Cerebellar nuclear complex (tissue), 1 donor: Measurements from ENCODE around the gene ABCA4.

Experiments used
- DNase-seq, 2 experiments: peaks; one replicate each; lab custom pipeline; 2025; lab: John Stamatoyannopoulos, UW

Gene ABCA4

DNA sequence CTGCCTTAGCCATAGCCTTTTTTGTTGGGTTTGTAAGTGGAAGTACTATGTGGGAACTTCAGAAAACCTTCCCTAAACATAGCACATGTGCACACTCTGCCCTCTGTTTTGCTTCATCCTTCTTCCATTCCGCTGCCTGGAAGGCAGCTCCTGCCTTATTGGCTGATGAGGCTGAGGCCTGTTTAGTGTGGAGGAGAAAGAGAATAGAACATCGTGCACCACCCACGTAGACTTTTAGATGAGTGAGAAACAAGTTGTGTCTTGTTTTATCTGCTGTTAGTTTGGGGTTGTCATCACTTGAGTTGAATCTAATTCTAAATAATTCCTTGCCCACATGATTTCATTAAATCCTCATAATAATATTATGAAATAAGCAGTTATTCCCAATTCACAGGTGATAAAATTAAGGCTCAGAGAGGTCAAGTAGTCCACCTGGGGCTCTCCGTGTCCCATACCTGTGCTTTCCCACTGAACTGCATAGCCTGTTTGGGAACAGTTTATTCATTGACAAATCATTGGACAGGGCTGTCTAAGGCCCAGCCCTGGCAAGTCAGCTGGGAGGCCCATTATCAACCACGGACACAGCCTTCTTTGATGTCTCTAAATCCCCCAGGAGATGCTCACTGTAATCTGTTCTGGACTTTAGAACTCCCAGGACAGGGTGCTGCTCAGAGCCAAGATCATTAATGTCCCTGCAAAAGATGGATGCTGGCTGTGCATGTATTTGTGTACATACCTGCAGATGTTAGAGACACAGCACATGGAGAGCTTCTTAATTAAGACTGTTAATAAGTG, 93.0 kb downstream of the ABCA4 start:
- no peak for DNase-seq

- no peak for DNase-seq
Measured at GRCh38 chr1:94026619-94027380, 94.1 kb downstream of the ABCA4 start.

DNA sequence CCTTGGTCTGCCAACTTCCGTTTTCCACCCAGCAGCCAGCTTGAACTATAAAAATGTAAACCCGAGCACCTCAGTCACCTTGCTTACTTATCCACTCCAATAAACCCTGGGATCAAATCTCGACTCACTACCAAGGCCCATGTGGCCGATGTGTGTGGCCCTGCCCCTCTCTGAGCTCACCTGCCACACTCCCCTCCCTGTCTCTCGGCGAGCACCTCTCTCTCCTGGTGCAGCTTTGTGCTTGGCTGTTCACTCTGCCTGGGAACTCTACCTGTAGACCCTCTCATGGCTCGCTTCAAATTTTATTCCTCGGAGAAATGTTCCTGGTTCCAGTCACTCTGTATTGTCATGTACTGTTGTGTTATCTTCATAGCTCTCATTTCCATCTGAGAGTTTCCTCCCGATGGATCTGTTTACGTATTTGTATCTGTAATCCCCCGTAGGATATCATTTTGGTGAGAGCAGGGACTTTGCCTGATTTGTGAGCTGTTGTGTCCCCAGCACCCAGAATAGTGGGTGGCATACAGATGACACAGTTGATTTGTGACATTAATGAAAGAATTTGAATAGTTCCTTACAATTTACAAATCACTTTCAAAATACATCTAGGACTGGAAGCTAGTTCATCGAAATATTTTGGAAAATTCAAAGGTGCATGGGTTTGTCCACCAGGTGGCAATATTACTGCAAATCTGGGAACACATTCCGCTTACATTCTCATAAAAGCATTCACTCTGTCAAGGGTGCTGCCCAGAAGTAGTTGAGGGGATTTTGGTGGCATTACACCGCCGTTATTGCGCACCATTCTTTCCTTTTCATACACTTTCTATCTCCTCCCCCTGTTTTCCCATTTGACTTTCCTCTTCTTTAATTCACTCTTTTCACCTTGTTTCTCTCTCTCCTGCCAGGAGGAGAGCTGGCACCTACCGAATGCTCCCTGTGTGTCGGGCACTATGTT, 95.3 kb downstream of the ABCA4 start:
- peak in 1 of 2 experiments; percentile 37 for DNase-seq

DNA sequence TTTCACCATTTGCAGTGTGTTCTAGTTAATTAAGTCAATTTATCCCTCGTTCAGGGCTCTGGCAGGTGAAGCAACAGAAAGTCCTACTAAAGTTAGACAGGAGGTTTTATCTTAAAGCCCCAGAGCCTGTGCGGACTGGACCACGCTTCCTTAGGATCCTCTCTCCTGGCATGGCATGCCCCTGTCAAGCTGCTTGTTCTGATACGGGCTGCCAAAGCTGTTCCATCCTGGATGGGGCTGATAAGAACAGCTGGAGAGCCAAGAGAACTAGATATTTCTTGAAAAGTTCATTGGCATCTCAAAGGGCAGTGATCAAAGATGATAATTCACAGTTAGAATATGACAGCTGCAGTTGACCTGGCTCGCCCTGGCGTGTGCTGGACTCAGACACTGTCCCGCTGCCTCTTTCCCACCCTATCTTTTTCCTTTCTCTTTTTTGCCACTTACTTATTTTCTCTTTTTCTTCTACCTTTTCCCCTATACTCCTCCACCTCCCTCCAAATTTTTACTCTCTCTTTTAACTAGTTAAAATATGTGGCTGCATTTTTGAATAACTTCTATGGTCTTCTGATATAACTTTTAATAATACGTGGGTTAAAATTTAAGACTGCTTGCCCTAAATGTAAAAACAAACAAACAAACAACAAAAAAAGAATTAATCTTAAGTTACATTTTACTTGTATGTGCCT, 96.7 kb downstream of the ABCA4 start:
- DNase-seq, result no peak

- DNase-seq, result no peak
Measured at GRCh38 chr1:94022471-94023189, 98.3 kb downstream of the ABCA4 start.

DNA sequence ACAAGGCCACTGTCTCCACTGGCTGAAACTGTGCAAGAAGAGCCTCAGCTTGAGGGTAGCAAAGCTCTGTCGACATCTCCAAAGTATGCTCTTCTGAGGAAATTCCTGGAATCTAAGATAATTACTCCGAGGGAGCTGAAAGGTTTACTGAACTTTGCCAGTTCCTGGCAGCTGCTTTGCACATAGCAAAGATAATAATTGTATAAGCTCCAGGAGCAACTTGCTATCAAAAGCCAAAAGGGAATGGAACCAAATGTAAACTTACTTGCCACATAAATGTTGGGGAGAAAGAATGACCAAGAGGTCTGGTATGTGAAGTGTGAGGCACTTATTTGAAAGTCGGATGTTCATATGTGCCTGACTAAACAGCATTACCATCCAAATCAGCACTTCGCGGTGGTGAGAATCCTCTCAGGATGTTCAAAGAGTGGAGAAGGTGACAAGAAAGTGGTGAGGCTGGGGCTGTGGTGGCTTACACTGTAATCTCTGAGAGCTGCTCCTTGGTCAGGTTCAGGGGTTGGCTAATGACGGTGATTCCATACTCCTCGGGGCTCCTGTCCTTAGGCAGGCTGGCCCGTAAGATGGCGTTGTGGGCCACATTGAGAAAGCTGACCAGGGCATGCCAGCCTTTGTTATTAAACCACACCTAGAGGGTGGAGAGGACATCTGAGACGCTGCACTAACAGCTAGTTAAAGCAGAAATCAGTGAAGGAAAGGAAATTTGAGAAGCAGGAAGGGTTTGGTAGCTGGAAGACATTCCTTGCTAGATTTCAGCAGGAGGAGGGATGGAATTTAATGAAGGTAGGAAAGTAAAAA, 100.0 kb downstream of the ABCA4 start:
- no peak for DNase-seq

GRCh38 chr1:94019327-94019726, 101.6 kb downstream of the ABCA4 start:
- no peak for DNase-seq

GRCh38 chr1:94017155-94017829, 103.7 kb downstream of the ABCA4 start:
- no peak for DNase-seq

DNA sequence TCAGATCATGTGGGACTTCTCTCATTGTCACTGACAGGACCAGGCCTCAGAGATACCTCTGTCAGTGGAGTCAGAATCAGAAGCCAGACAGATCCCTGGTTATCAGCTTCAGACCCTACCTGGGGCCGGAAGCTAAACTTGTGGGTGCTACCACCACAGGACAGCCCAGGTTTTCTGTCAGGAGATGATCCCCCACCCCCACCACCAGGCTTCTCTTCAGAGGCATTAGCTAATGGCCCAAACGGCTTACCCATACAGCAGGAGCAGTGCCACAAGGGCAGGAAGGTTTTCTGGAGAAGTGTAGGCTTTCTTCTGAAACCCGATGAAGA, 105.5 kb downstream of the ABCA4 start:
- DNase-seq, result no peak

DNA sequence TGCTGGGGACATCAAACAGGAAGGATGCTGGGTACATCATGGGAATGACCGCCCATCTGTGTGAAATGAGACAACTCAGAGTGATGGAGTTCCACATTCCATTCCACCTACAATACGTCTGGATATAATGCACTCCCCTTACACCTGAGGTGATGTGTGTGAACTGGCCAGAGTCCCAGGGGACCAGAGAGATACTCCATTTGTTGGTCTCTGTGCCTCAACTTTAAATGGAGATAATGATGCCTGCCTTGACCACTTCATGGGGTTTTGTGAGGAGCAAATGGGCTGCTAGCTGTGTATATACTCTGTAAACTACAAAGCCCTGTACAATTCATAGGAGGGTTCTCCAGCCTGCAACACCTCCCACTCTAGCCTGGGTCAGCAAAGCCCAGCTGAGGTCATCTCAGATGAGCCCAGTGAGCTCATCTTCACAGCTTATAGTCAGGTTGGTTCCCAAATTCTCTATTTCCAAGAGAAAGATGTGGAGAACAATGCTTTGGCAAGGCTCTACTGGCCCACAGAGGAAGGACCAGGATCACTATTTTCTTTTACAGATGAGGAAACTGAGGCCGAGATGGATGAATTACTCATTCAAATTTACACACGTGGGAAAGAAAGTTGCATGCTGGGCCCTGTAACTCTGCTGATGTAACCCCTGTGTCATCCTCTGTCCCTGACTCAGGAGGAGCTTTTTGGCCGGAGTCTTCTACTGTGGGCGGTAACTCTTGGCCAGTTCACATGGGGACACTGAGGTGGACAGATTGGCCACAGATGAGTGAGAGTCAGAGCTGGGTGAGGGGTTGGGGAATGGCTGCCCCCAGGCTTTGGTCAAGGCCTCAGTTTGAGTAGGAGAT, 106.1 kb downstream of the ABCA4 start:
- no peak for DNase-seq

GRCh38 chr1:94014087-94014486, 106.9 kb downstream of the ABCA4 start:
- no peak for DNase-seq

DNA sequence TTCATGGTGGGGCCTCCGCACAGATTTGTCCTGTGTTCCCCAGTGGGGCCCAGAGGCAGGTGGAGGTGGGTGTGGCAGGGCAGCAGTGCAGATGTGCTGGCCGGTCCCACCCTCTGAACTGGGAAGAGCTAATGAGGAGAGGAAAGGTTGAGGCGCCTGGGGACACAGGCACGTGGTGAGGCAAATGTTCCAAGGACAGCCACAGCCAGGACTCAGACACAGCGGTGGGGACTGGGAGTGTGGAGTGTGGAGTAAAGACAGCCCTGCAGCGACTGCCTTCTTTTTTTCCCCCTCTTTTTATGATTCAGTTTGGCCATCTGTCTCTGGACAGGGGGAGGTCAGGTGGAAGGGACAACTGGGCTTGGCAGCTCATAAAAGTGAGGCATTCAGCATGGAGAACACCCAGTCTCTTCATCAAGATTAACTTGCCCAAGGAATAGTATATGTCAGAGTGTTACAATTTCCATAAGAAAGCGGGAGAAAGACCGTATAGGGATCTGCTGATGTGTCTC, 107.5 kb downstream of the ABCA4 start:
- DNase-seq, result no peak

GRCh38 chr1:94012708-94013366, 108.1 kb downstream of the ABCA4 start:
- DNase-seq, result no peak

DNA sequence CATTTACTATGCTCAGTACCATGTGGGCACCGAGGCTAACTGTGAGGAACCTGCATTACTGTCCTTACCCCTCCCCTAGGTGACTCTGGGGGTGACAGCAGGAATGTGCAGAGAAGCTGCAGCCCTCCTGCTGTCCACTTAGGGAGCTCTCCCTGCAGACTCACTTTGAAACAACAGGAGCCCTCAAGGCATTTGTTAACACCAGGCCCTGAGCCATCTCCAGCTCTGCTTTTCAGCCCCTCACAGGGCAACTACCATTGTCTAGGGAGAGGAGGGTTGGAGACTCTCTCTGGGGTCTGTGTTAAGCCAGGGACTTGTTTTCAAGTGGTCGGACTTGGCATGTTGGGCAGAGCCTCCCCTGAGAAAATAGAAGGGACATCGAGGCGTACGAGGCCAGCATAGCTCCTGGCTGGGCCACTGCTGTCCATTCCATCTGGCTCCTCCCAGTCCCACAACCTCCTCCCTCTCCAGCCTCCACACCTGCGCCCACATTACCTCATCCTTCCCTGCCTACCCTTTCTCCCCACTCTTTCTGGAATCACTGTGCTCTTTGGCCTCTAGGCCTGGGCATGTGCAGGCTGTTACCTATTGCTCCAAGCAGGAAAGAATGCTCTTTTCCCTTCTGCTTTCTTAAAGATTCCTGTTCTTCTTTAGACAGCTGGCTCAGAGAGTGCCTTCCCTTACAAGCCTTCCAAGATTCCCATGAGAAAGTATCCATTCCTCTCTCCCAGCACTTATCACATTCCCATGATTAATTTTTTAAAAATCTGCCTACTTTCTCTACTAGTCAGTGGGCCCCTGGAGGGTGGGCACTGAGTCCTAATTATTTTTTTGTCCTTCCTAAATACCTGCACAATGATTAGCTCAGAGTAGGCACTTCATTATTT, 109.0 kb downstream of the ABCA4 start:
- DNase-seq, result no peak

DNA sequence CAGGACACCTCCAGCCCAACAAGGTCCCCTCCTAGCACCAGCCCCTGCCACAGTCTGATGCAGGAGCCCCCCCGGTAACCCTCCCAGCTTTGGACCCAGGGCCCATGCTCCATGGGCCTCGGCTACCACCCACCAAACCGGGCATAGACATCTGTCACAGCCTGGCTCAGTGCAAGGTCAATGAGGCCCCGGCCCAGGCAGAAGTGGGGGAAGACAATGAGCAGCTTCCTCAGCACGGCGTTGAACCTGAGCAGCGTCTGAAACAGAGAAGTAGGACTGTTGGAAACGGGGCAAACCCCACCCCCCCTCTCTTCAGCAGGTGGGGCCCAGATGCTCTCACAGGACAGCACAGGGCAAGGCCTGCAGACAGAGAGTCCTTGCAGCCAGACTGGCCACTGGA, 109.8 kb downstream of the ABCA4 start:
- no peak for DNase-seq

DNA sequence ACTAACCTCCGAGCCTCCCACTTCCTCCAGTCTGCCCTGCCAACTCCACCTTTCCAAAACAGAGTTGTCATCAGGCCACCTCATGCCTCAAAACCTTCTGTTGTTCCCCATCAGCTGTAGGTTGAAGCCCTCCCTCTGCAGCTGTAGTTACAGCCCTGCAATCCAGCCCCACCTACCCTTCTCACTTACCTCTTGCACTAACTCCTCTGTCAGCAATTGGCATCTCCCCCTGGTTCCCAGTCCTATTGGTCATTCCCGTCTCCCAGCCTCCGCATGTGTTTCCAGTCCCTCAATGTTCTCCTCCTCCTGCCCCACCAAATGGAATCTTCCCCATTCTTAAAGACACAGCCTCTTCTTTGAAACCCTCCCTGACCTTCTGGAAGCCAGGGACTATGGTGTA, 111.6 kb downstream of the ABCA4 start:
- no peak for DNase-seq

DNA sequence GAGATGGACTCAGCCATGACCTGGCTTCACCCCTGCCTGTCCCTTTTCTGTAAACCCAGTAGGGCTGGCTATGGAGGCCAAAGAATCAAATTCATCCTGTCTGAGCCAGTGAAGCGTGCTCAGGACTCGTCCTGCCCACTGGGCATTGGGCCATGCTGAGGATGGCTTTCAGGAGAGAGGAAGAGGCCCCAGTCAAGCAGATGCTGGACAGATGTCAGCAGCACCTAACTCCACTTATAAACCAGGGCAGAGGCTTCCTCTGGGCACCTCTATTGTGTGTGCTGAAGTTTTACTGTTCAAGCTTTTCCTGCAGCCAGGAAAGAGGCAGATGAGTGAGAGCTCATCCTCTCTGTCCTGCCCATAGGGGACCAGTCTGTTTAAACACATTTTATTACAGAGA, 114.3 kb downstream of the ABCA4 start:
- no peak for DNase-seq
